Measurements from ENCODE around the gene P3R3URF.

GRCh38 chr1:46193285-46193684 lies 17.0 kb upstream of the P3R3URF start:
- no peak for TF ChIP-seq POLR2A (IDR thresholded peaks at IDR 0.05; ENCODE audit: low read depth, low read length)
- no peak for TF ChIP-seq POLR2AphosphoS5 (IDR thresholded peaks at IDR 0.05; ENCODE audit: low read depth, low read length)

All from GM12892 (cell line).